ENCODE measurements around the gene IL17C. TPM values are rescaled to one million over a fixed set of nuclear protein-coding genes. Genes with fewer than 3 reads are reported as not detected.

IL17C gene
- polyA plus RNA-seq, 2 of the 4 experiments (the other 2 are of a cell fraction) = not detected

DNA sequence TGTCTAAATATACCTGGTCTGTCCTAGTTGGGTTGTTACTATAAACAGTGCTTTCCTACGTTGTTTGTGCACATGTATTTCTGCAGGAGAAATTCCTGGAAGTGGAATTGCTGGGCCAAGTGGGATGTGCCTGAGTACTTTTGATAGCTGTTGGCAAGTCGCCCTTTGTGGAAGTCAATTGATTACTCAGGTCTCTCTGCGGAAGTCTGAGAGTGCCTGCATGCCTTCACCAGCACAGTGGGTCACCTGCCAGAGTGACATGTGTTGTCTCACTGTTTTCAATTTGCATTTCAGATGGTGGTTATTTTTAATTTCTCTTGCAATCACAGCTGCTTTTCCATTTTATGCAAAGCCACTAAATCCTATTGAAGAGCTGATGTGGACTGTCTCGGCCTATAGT, 26.8 kb downstream of the IL17C start:
- Histone ChIP-seq H3K4me2 (no peak overlapping the region), H3K27ac (no peak overlapping the region), H3K4me3 (no peak overlapping the region), H3K9me3 (no peaks in the 10 kb centered on the region), H3K4me1 (peaks cover 9% of the 10 kb centered on the region; the same call in 1 of the 3 replicates)
- ChIA-PET POLR2A (no interaction called here), CTCF (interaction anchor here (1.3 to 2.2 kb wide), 3 partner anchors 16 to 43 kb away, joined by 3 to 7 read pairs (median 6); no protein-coding TSS in a partner anchor)
- DNase-seq (ENCODE audit: low read depth in 1 of 2, low spot score in 1 of 2) = no peak
- 84% methylated on average over 4 of the region's 4 CpGs for WGBS (ENCODE audit: missing lambda C conversion rate)
- no peak for TF ChIP-seq TP53 (CRISPR knock-in tag; IDR thresholded peaks at IDR 0.05)
- TF ChIP-seq FOSB (CRISPR knock-in tag; IDR thresholded peaks at IDR 0.05) = no peak
- TF ChIP-seq TFCP2L1 (CRISPR knock-in tag; IDR thresholded peaks at IDR 0.05) = no peak
- TF ChIP-seq ESRRA (IDR thresholded peaks at IDR 0.05; ENCODE audit: borderline replicate concordance, low read length) = no peak
- TF ChIP-seq RFX5 (IDR thresholded peaks at IDR 0.05) = no peak
- no peak for TF ChIP-seq GATA3 (IDR thresholded peaks at IDR 0.05; ENCODE audit: borderline replicate concordance)
- no peak for TF ChIP-seq HEYL (CRISPR knock-in tag; IDR thresholded peaks at IDR 0.05)
- TF ChIP-seq, protein P1, sequence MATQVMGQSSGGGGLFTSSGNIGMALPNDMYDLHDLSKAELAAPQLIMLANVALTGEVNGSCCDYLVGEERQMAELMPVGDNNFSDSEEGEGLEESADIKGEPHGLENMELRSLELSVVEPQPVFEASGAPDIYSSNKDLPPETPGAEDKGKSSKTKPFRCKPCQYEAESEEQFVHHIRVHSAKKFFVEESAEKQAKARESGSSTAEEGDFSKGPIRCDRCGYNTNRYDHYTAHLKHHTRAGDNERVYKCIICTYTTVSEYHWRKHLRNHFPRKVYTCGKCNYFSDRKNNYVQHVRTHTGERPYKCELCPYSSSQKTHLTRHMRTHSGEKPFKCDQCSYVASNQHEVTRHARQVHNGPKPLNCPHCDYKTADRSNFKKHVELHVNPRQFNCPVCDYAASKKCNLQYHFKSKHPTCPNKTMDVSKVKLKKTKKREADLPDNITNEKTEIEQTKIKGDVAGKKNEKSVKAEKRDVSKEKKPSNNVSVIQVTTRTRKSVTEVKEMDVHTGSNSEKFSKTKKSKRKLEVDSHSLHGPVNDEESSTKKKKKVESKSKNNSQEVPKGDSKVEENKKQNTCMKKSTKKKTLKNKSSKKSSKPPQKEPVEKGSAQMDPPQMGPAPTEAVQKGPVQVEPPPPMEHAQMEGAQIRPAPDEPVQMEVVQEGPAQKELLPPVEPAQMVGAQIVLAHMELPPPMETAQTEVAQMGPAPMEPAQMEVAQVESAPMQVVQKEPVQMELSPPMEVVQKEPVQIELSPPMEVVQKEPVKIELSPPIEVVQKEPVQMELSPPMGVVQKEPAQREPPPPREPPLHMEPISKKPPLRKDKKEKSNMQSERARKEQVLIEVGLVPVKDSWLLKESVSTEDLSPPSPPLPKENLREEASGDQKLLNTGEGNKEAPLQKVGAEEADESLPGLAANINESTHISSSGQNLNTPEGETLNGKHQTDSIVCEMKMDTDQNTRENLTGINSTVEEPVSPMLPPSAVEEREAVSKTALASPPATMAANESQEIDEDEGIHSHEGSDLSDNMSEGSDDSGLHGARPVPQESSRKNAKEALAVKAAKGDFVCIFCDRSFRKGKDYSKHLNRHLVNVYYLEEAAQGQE (IDR thresholded peaks at IDR 0.05) = no peak
- TF ChIP-seq, protein P2, sequence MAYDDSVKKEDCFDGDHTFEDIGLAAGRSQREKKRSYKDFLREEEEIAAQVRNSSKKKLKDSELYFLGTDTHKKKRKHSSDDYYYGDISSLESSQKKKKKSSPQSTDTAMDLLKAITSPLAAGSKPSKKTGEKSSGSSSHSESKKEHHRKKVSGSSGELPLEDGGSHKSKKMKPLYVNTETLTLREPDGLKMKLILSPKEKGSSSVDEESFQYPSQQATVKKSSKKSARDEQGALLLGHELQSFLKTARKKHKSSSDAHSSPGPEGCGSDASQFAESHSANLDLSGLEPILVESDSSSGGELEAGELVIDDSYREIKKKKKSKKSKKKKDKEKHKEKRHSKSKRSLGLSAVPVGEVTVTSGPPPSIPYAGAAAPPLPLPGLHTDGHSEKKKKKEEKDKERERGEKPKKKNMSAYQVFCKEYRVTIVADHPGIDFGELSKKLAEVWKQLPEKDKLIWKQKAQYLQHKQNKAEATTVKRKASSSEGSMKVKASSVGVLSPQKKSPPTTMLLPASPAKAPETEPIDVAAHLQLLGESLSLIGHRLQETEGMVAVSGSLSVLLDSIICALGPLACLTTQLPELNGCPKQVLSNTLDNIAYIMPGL (CRISPR knock-in tag; IDR thresholded peaks at IDR 0.05; ENCODE audit: borderline replicate concordance) = no peak
- no peak for TF ChIP-seq HOXB5 (CRISPR knock-in tag; IDR thresholded peaks at IDR 0.05)
- FAIRE-seq = no peak
- ATAC-seq = no peak

DNA sequence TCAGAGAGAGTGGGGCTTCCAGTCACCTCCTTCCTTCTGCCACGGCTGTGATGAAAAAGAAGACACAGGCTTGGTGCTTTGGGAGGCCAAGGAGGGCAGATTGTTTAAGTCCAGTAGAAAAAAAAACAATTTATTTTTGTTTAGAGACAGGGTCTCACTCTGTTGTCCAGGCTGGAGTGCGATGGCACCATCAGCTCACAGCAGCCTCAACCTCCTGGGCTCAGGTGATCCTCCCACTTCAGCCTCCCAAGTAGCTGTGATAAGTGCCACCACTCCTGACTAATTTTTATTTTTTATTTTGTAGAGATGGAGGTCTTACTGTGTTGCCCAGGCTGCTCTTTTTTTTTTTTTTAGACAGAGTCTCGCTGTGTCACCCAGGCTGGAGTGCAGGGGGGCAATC, 27.2 kb downstream of the IL17C start:
- WGBS (ENCODE audit: missing lambda C conversion rate) = 91% methylated on average over 3 of the region's 3 CpGs
- H3K4me2 ChIP-seq = no peak overlapping the region
- no peak for DNase-seq (ENCODE audit: low read depth in 1 of 2, low spot score in 1 of 2)
- TF ChIP-seq, protein P3, sequence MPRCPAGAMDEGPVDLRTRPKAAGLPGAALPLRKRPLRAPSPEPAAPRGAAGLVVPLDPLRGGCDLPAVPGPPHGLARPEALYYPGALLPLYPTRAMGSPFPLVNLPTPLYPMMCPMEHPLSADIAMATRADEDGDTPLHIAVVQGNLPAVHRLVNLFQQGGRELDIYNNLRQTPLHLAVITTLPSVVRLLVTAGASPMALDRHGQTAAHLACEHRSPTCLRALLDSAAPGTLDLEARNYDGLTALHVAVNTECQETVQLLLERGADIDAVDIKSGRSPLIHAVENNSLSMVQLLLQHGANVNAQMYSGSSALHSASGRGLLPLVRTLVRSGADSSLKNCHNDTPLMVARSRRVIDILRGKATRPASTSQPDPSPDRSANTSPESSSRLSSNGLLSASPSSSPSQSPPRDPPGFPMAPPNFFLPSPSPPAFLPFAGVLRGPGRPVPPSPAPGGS (IDR thresholded peaks at IDR 0.05) = no peak
- TF ChIP-seq, protein P4, sequence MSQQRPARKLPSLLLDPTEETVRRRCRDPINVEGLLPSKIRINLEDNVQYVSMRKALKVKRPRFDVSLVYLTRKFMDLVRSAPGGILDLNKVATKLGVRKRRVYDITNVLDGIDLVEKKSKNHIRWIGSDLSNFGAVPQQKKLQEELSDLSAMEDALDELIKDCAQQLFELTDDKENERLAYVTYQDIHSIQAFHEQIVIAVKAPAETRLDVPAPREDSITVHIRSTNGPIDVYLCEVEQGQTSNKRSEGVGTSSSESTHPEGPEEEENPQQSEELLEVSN (IDR thresholded peaks at IDR 0.05; ENCODE audit: borderline replicate concordance, low read depth) = no peak
- TF ChIP-seq ESRRA (IDR thresholded peaks at IDR 0.05; ENCODE audit: borderline replicate concordance, low read length) = no peak
- no peak for TF ChIP-seq RFX5 (IDR thresholded peaks at IDR 0.05)
- FAIRE-seq = no peak
- ChIA-PET POLR2A (no interaction called here), CTCF (interaction anchor here (1.7 to 2.2 kb wide), 2 partner anchors 16 to 20 kb away, joined by 6 to 7 read pairs; no protein-coding TSS in a partner anchor)
- H3K27ac ChIP-seq = no peak overlapping the region
- H3K4me1 ChIP-seq = peaks cover 9% of the 10 kb centered on the region; the same call in 1 of the 3 replicates
- ATAC-seq = no peak
- no peaks in the 10 kb centered on the region for H3K9me3 ChIP-seq
- H3K4me3 ChIP-seq = no peak overlapping the region

DNA sequence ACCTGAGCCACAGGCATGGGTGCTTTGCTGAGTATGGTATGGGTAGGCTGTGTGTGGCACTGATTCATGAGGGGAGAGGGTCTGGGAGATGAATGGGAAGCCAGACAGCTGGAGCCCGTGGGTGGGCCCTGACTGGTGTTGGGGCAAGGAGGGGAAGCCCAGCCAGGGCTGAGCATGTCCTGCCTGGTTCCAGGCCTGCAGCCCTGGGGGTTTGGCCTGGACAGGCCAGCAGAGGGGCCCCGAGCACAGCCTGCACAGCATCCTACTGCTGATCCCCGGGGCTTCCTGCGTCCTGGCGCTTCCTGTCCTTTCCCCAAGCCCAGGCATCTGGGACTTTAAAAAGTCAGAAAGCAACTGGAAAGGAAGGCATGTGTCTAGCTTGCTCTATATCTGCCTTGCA, 29.1 kb downstream of the IL17C start:
- FAIRE-seq (no peak), ATAC-seq (no peak), DNase-seq (ENCODE audit: low read depth in 1 of 2, low spot score in 1 of 2) (no peak)
- no peak overlapping the region for H3K4me2 ChIP-seq
- H3K4me3 ChIP-seq = no peak overlapping the region
- H3K9me3 ChIP-seq = no peaks in the 10 kb centered on the region
- 85% methylated on average over 5 of the region's 5 CpGs for WGBS (ENCODE audit: missing lambda C conversion rate)
- POLR2A ChIA-PET = no interaction called here
- CTCF ChIA-PET = no interaction called here
- H3K4me1 ChIP-seq = peaks cover 5% of the 10 kb centered on the region; the same call in 1 of the 3 replicates
- no peak overlapping the region for H3K27ac ChIP-seq
- TF ChIP-seq HDAC2 (IDR thresholded peaks at IDR 0.05) (no peak), KDM5A (IDR thresholded peaks at IDR 0.05) (no peak), ZFP36 (IDR thresholded peaks at IDR 0.05; ENCODE audit: borderline replicate concordance, partially characterized antibody) (no peak), KDM1A (IDR thresholded peaks at IDR 0.05; ENCODE audit: low read depth) (no peak)
- TF ChIP-seq, protein P5, sequence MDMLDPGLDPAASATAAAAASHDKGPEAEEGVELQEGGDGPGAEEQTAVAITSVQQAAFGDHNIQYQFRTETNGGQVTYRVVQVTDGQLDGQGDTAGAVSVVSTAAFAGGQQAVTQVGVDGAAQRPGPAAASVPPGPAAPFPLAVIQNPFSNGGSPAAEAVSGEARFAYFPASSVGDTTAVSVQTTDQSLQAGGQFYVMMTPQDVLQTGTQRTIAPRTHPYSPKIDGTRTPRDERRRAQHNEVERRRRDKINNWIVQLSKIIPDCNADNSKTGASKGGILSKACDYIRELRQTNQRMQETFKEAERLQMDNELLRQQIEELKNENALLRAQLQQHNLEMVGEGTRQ (IDR thresholded peaks at IDR 0.05) = no peak
- TF ChIP-seq, protein P6, sequence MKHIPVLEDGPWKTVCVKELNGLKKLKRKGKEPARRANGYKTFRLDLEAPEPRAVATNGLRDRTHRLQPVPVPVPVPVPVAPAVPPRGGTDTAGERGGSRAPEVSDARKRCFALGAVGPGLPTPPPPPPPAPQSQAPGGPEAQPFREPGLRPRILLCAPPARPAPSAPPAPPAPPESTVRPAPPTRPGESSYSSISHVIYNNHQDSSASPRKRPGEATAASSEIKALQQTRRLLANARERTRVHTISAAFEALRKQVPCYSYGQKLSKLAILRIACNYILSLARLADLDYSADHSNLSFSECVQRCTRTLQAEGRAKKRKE (CRISPR knock-in tag; IDR thresholded peaks at IDR 0.05; ENCODE audit: low read depth) = no peak
- TF ChIP-seq, protein P2 (CRISPR knock-in tag; IDR thresholded peaks at IDR 0.05; ENCODE audit: borderline replicate concordance) = no peak

All from A549 (cell line).